HG03095 (cell line): Measurements from ENCODE around the gene CNOT8.
"Not testable (repeated sequence)": the region's sequence is repeated elsewhere in the genome, so short reads cannot be mapped to it uniquely, and the experiment has no call there.

Source experiments
- ATAC-seq: cut with Tn5 transposase; IDR thresholded peaks from one replicate; pipeline ENCODE4 v1.9.1; 2021; ENCODE audit warnings: moderate library complexity; ENCODE audit not compliant: unreplicated experiment

CNOT8 gene

GRCh38 chr5:154834053-154834452 lies 24.4 kb upstream of the CNOT8 start:
- no peak for ATAC-seq

DNA sequence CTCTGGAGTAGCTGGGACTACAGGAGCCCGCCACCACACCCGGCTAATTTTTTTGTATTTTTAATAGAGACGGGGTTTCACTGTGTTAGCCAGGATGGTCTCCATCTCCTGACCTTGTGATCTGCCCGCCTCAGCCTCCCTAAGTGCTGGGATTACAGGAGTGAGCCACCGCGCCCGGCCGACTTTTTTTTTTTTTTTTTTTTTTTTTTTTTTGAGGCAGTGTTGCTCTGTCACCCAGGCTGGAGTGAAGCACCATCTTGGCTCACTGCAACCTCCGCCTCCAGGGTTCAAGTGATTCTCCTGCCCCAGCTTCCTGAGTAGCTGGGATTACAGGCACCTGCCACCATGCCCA lies 22.8 kb upstream of the CNOT8 start:
- ATAC-seq, result not testable (repeated sequence)

GRCh38 chr5:154836225-154836624 lies 22.2 kb upstream of the CNOT8 start:
- no peak for ATAC-seq

GRCh38 chr5:154837009-154837901 lies 21.2 kb upstream of the CNOT8 start:
- ATAC-seq, result no peak

DNA sequence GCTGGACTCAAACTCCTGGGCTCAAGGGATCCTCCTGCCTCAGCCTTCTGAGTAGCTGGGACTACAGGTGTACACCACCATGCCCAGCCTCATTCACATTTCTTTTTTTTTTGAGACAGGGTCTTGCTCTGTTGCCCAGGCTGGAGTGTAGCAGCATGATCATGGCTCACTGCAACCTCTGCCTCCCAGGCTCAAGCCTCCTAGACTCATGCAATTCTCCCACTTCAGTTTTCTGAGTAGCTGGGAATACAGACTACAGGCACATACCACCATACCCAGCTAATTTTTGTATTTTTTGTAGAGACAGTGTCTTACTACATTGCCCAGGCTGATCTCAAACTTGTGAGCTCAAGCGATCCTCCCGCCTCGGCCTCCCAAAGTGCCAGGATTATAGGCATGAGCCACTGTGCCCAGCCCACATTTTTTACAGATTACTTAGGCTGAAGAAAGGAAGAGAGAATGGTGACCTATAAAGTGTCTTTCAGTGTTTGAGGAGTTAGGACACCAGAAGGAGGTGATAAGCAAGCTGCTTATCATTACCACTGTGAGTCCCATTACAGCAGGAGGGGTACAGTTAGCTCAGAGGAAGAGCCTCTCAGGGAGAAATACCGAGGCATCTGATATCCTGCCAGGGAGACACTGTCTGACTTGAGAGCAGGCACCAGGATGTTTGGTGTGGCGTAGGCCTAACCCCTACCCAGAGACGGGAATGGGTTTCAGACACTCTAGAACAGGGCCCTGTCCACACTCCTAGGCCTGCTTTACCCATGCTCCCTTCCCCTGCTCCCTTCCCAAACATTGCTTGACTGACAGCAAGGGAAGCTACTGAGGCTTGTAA lies 17.8 kb upstream of the CNOT8 start:
- ATAC-seq, result no peak

DNA sequence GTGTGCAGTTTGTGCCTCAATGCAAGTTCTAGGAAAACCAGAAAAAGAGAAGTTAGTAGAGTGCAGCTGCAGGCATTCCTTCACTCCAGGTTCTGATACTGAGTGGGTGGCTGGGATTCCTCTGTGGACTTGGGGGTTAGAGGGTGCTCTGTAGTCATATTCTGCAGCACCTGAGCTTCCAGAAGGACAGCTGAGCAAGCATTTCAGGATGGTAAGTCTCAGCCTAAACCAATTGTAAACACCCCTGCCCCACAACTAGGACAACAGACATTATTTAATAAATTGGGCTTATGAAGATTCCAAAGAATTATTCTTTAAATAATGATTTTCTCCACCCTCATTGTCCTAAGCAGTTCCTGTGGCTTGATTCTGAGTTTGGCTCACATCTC lies 17.2 kb upstream of the CNOT8 start:
- ATAC-seq, result no peak

DNA sequence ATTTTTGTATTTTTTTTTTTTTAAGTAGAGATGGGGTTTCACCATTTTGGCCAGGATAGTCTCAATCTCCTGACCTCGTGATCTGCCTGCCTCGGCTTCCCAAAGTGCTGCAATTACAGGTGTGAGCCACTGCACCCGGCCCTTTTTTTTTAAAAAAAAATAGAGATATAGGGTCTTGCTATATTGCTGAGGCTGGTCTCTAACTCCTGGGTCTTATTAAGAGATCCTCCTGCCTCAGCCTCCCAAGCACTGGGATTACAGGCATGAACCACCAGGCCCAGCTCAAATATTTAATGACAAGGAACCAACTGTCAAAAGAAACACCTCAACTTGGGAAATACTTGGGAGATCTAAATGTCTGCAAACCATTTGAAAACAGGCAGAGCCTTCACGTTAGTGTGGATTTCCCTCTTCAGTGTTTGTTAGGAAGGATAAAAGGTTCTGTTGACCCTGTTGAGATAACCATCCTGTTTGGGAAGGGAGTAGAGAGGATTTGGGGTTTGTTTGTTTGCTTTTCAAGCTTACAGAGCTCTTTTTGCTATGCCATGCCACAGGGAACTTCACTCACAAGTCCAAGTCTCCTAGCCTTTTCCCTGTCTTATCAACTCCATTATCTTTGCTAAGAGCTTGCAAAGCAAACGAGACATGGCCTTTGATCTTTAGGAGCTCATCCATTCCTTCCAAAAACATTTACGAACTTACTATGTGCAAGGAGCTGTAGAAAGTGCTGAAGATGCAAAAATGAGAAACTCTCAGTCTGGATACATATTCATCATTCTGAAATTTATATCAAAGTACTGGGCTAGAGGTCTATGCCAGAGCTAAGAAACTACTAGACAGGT lies 15.5 kb upstream of the CNOT8 start:
- ATAC-seq, result no peak

- no peak for ATAC-seq
Observed at GRCh38 chr5:154844809-154845208, 13.6 kb upstream of the CNOT8 start.

- no peak for ATAC-seq
Observed at GRCh38 chr5:154849264-154849785, 9.1 kb upstream of the CNOT8 start.

- no peak for ATAC-seq
Observed at GRCh38 chr5:154849791-154850201, 8.6 kb upstream of the CNOT8 start.

DNA sequence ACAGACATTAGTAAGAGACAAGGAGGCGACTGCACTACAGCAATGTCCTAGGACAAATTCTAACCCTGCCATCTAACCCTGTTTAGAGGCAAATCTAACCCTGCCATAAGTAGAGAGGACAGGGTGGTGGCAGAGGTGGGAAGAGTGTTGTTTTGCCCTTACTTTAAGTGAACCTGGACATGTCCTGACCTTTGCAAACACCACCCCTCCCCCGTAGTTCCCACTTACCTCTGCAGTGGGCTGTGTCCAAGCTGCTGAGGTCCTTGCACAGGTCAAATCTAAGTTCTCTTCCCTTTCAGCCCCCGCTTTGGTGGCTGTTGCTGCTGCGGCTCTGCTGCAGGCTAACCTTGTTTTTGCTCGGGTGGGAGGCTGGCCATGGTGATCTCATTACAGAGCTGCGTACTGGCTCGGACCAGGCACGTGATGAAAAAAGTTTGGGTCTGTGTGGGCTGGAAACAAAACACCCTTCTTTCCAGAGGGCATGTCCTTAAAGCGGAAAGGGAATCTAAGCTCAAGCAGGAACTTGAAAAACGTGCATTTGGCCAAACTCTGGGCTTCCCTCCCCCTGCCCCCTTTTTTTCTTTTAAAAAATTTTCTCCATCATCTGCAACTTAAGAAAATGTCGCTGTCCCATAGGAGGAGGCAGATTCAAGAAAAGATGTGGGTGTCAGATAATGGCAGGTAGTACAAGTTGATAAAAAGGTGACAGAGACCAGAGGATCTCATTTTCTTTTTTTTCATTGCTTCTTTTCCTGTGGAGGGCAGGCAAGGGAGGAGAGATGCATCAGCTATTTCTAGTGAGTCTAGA lies 8.0 kb upstream of the CNOT8 start, which contains the start of gene FAXDC2:
TSS of gene FAXDC2 (minus strand) at position 349 of the 808 bp plus-strand sequence. CDS start 12,425 bp downstream, outside the sequence.
- ATAC-seq, result no peak

GRCh38 chr5:154851351-154851750 lies 7.1 kb upstream of the CNOT8 start:
- no peak for ATAC-seq

- ATAC-seq, result peak; percentile 62
Observed at GRCh38 chr5:154857530-154858296, 714 bp upstream of the CNOT8 start.

- peak; percentile 16 for ATAC-seq
Observed at GRCh38 chr5:154858972-154859871, 795 bp downstream of the CNOT8 start.

- ATAC-seq, result no peak
Observed at GRCh38 chr5:154860123-154860522, 1.7 kb downstream of the CNOT8 start.

- ATAC-seq, result no peak
Observed at GRCh38 chr5:154860765-154861164, 2.3 kb downstream of the CNOT8 start.

- ATAC-seq, result no peak
Observed at GRCh38 chr5:154861946-154862345, 3.5 kb downstream of the CNOT8 start.

DNA sequence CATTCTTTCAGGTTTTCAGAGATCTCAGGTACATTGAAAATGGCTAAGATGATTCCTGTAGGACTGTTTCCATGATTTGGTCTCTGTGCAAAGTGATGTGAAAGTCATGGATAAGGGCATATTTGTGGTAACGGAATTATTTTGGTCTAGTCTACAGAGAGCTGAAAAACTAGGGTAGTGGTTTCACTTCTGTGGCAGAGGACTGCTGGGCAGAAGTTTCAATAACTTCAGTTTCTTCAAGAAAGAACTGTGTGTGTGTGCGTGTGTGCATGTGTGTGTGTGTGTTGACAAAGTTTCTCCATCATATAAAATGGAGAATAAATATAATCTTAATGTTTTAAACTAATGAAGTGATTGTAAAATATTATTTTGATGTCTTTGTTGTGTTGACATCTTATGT lies 4.3 kb downstream of the CNOT8 start:
- ATAC-seq, result no peak
